ENCODE measurements around the gene CAVIN2. TPM values are rescaled to one million over a fixed set of nuclear protein-coding genes. Genes with fewer than 3 reads are reported as not detected.

Gene CAVIN2
- polyA plus RNA-seq, 1 of the 3 experiments (the other 2 are of a cell fraction) = 1.5 TPM

DNA sequence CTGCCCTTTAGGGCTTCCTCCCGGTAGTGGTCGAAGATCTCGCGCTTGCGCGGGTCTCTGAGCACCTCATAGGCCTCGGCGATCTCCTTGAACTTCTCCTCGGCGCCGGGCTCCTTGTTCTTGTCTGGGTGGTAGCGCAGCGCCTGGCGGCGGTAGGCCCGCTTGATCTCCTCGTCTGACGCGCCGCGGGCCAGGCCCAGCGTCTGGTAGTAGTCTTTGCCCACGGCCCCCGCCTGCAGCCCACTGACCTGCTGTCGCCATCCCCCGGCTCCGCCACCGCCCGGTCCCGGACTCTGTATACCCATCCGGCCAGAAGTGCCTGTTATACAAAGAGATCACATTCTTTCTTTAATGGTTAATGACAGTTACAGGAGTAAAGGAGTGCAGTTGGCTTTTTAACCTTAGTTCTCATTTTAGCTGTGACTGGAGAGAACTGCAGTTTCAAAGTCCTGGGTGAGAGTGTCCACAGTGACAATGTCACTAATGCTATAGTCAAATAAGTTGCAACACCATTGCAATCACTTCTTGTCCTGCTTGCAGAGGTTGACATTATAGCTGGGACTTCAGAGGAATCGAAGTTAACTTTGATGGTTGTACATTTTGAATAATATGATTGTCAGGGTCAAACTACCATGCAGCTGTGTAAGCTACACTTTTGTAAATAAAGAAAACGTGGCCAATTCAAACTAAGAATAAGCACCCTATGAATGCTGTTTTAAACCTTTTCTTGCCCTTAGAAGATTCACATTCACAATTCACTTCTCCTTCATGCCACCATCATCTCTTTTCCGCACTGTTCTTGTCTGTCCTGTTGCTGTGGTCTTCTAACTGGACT is 35.3 kb upstream of the CAVIN2 start:
- no peak overlapping the region for H3K4me2 ChIP-seq
- no peaks in the 10 kb centered on the region for H3K27me3 ChIP-seq (ENCODE audit: insufficient read depth)
- no peaks in the 10 kb centered on the region for H3K36me3 ChIP-seq (replicated peaks in 1 of 2; ENCODE audit: control insufficient read depth in 1 of 2, insufficient read depth in 2 of 2, low read length in 1 of 2)
- no peak overlapping the region for H3K9ac ChIP-seq
- no peak overlapping the region for H3K27ac ChIP-seq (ENCODE audit: low read depth in 2 of 2, low read length in 1 of 2)
- no peaks in the 10 kb centered on the region for H3K79me2 ChIP-seq (ENCODE audit: insufficient read depth)
- no peaks in the 10 kb centered on the region for H3F3A ChIP-seq (replicated peaks; ENCODE audit: insufficient read depth)
- H3K9me3 ChIP-seq = no peaks in the 10 kb centered on the region
- no peak overlapping the region for H3K4me3 ChIP-seq (ENCODE audit: low read depth in 2 of 2, low read length in 1 of 2)
- H3K4me1 ChIP-seq (ENCODE audit: control insufficient read depth in 1 of 2, insufficient read depth in 2 of 2, low read depth in 1 of 2, low read length in 1 of 2) = peaks cover 0 to 5% of the 10 kb centered on the region in 2 experiments; a peak in 1 of 4 replicates
- TF ChIP-seq YY1 (IDR thresholded peaks at IDR 0.05; ENCODE audit: low read depth) (no peak), MXI1 (IDR thresholded peaks at IDR 0.05; ENCODE audit: low read depth, low read length) (no peak), RCOR1 (IDR thresholded peaks at IDR 0.05; ENCODE audit: low read length) (no peak), NRF1 (IDR thresholded peaks at IDR 0.05; ENCODE audit: low read depth, low read length) (no peak), FOSL2 (IDR thresholded peaks at IDR 0.05; ENCODE audit: borderline replicate concordance, low read depth) (no peak), RFX5 (IDR thresholded peaks at IDR 0.05; ENCODE audit: low read length) (no peak)
- TF ChIP-seq, protein P1, sequence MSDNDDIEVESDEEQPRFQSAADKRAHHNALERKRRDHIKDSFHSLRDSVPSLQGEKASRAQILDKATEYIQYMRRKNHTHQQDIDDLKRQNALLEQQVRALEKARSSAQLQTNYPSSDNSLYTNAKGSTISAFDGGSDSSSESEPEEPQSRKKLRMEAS (IDR thresholded peaks at IDR 0.05; ENCODE audit: low read depth) = no peak
- H4K20me1 ChIP-seq (ENCODE audit: insufficient read depth) = no peaks in the 10 kb centered on the region
- ChIA-PET CTCF (no interaction called here), POLR2A (no interaction called here)
- DNase-seq = no peak
- H2AFZ ChIP-seq (ENCODE audit: low read depth) = no peak overlapping the region
- no peaks in the 10 kb centered on the region for H3K9me2 ChIP-seq
- 94% methylated on average over 33 of the region's 34 CpGs for WGBS (ENCODE audit: low lambda C conversion rate)

DNA sequence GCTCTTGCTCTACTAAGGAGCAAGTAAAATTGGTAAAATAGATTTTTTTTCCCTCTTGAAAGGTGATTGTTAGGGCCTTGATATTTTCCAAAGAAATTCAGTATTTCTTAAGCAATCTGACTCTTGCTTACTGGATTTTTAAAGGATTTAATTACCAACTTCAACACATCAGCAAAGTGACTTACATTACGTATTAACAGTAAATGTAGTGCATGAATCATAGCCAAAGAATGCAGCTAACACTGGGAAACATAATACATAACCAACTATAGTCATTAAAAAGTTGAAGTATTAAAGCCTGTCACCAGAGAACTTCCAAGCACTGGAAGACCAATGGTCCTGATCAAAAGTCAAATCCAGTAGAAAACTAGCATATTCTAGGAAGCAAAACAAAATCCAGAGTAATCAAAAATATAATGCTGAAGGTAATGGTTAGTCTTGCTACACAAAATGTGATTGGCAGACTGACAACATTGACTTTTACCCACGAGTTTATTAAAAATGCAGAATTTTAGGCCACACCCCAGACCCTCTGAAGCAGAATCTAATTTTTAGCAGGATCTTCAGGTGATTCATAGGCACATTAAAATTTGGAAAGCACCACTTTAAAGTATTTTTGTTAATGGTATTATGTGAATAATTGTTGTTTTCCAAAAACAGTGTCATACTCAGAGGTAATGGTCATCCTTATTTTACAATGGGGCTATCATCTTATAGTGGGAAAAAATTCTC is 31.8 kb upstream of the CAVIN2 start:
- Histone ChIP-seq H3K9me3 (no peaks in the 10 kb centered on the region), H3F3A (replicated peaks; ENCODE audit: insufficient read depth) (no peaks in the 10 kb centered on the region), H3K4me3 (ENCODE audit: low read depth in 2 of 2, low read length in 1 of 2) (no peak overlapping the region), H3K36me3 (replicated peaks in 1 of 2; ENCODE audit: control insufficient read depth in 1 of 2, insufficient read depth in 2 of 2, low read length in 1 of 2) (no peaks in the 10 kb centered on the region), H3K9ac (no peak overlapping the region), H3K4me2 (no peak overlapping the region), H3K27ac (ENCODE audit: low read depth in 2 of 2, low read length in 1 of 2) (peak overlapping the region; percentile 39 to 42; a peak in 3 of 4 replicates), H3K4me1 (ENCODE audit: control insufficient read depth in 1 of 2, insufficient read depth in 2 of 2, low read depth in 1 of 2, low read length in 1 of 2) (peaks cover 0 to 5% of the 10 kb centered on the region in 2 experiments; a peak in 1 of 4 replicates), H3K79me2 (ENCODE audit: insufficient read depth) (no peaks in the 10 kb centered on the region), H2AFZ (ENCODE audit: low read depth) (no peak overlapping the region), H3K9me2 (no peaks in the 10 kb centered on the region), H3K27me3 (ENCODE audit: insufficient read depth) (no peaks in the 10 kb centered on the region), H4K20me1 (ENCODE audit: insufficient read depth) (no peaks in the 10 kb centered on the region)
- TF ChIP-seq, protein P2, sequence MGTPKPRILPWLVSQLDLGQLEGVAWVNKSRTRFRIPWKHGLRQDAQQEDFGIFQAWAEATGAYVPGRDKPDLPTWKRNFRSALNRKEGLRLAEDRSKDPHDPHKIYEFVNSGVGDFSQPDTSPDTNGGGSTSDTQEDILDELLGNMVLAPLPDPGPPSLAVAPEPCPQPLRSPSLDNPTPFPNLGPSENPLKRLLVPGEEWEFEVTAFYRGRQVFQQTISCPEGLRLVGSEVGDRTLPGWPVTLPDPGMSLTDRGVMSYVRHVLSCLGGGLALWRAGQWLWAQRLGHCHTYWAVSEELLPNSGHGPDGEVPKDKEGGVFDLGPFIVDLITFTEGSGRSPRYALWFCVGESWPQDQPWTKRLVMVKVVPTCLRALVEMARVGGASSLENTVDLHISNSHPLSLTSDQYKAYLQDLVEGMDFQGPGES (IDR thresholded peaks at IDR 0.05; ENCODE audit: low read depth, low read length) = no peak
- TF ChIP-seq TCF12 (IDR thresholded peaks at IDR 0.05) = peak; percentile 61
- TF ChIP-seq FOSL2 (IDR thresholded peaks at IDR 0.05; ENCODE audit: borderline replicate concordance, low read depth) = peak; percentile 55
- peak; percentile 72 for TF ChIP-seq JUND (IDR thresholded peaks at IDR 0.05)
- TF ChIP-seq EP300 (IDR thresholded peaks at IDR 0.05; ENCODE audit: borderline replicate concordance in 1 of 2, low read depth in 1 of 2, low read length in 1 of 2) = peak in 1 of 2 experiments; percentile 38; a peak in 1 of 4 replicates
- no peak for TF ChIP-seq RFX5 (IDR thresholded peaks at IDR 0.05; ENCODE audit: low read length)
- TF ChIP-seq, protein P3, sequence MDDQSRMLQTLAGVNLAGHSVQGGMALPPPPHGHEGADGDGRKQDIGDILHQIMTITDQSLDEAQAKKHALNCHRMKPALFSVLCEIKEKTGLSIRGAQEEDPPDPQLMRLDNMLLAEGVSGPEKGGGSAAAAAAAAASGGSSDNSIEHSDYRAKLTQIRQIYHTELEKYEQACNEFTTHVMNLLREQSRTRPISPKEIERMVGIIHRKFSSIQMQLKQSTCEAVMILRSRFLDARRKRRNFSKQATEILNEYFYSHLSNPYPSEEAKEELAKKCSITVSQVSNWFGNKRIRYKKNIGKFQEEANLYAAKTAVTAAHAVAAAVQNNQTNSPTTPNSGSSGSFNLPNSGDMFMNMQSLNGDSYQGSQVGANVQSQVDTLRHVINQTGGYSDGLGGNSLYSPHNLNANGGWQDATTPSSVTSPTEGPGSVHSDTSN (IDR thresholded peaks at IDR 0.05) = peak; percentile 57
- TF ChIP-seq MEF2A (IDR thresholded peaks at IDR 0.05; ENCODE audit: borderline replicate concordance, low read depth) = peak; percentile 42; the same call in 1 of the 2 replicates
- POLR2A ChIA-PET = no interaction called here
- 21% methylated on average over 2 of the region's 2 CpGs for WGBS (ENCODE audit: low lambda C conversion rate)
- CTCF ChIA-PET = no interaction called here
- DNase-seq = no peak

All from SK-N-SH (cell line).